Activated CD8-positive, alpha-beta memory T cell treated with anti-CD3 and anti-CD28 coated beads, Interleukin-2, amount 50 U/mL, for 4 hours (primary cell): ENCODE data around the gene KLF2.

Experiments used
- DNase-seq: peaks from one replicate; pipeline ENCODE4 v3.0.0-alpha.2; 2020

The KLF2 gene

DNA sequence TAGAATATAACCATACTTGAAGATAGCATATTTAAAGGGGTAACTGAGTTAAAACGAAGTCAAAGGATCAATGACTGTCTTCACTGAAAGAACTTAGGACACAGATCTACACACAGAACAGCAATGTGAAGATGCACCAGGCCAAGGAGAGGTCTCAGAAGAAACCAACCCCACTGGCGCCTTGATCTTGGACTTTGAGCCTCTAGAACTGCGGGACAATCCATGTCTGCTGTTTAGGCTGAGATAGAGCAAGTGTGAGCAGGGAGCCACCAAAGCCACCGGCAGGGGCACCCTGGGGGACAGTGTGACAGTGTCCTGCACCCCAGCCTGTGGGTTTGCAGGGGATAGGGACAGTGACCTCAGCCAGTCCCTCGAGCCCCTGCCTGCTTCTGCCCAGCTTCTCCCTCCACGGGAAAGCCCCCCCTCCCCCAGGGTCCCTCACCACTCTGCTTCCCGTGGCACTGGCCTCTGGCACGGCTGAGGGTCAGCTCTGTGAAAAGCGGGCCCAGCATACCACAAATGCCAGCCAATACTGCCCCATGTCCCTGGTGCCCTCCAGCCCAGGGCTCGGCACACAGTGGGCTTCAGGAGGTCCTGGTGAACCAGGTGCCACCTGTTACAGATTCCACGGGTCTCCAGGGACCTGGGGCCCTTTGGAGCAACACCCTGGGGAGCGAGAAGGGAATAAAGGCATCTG is 40.8 kb downstream of the KLF2 start:
- DNase-seq: no peak

DNA sequence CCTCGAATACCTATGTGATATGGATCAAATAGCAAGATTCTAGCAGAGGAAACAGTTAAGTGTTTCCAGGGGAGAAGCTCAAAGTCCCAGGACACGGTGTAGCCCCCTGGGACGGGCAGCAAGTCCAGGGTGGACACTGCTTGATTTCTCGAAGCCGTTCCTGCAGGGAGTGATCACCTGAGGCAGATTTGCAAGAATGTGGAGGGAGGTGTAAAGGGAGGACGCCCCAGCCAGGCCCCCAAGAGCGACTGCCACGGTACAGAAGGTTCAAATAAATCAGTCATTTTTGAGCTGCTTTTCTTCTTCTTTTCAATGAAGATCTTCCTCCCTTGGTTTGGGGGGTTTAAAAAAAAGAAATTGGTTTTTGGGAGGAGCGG is 41.4 kb downstream of the KLF2 start:
- no peak for DNase-seq

DNA sequence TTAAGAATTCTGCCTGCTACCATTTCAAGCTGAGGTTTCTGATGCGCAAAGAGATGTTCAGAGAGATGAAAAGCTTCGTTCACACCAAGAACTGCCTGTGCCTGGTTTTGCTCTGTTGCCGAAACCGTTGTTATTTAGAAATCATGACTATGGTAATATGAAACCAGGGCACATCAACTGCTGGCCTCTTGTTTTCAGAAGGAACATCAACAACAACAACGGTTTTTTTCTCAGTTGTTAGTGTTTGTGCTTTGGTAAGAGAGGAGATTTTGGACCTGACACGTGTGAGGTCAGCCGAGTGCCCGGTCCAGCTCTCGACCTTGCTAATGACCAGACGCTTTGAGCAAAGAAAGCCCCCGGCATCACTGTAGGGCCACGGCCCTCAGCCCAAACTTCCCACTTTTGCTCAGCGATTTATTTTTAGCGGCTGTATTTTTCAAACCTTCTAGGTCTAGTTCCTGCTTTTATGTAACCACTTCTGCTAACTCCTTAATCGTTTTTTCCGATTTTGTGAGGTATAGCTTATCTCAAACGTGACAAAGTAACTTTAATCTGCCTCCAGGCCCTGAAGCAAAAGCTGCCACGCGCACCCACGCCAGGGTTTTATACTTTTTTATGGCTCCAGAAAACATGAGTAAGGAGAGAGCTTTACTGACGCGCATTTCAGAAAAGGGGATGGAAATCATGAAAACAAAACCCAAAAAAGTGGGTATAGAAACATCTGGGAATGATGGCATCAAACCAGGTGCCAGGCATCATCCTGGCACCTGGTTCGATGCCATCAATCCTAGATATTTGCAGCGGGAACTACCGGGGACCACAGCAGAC is 42.0 kb downstream of the KLF2 start:
- peak; percentile 58 for DNase-seq

DNA sequence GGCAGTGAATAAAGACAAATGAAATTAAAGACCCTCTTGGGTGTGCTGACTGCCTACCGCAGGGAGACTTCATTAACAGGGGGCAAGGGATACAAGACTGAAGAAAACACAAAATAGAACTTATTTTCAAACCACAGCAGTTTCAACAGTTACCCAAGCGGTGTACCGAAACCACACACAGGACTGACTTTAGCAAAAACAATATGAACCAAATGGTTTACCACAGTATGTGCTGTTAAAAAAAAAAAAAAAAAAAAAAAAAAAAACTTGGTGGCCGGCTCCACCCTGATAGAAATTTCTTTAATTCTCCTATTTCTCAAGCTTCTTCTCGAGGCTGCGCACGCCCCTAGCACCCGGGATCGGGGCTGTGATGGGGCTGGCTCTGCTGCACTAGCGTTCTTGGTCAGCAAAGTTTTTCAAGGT is 42.6 kb downstream of the KLF2 start:
- no peak for DNase-seq

DNA sequence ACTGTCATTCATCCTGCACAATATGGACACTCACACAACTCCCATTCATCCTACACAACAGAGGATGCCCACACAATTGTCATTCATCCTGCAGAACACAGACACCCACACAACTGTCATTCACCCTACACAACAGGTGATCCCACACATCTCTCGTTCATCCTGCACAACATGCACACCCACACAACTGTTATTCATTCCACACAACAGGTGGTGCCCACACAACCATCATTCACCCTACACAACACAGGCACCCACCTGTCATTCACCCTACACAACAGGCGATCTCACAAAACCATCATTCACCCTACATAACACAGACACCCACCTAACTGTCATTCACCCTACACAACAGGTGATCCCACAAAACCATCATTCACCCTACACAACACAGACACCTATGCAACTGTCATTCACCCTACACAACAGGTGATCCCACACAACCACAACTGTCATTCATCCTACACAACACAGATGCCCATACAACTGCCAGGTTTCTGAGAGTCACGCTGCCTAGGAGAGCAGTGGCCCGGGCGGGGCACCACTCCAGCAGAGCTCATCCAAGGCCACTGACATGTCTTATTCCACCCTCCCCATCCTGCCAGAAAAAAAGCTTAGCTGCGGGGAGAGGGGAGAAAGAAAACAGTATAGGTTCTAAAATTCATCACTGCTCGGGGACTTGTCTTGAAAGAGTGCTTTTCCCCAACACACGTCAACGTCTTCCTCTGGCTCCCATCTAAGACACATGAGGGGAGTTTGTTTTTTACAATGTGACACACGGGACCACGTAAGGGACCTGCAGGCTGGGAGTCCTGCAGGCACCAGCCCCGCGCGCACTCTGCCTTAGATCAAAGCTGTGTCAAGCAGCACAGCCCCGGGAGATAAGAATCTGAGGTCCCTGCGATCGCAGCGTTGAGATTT is 44.0 kb downstream of the KLF2 start:
- DNase-seq: peak; percentile 55

DNA sequence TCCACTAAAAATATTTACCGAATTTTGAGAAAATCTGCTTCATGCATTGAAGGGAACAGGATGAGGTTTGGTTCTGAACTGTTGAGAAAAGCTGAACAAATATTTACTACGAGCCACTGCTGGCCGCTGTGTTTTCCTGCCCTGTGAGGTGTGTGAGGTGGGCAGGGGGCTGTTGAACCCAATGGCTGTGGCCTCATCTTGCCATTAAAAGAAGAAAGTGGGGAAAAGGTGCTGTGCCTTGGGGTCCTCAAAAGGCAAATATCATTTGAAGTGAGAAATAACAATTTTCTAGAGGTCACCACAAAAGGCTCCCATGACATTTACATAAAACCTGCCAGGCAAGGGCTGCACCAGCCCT is 44.7 kb downstream of the KLF2 start:
- no peak for DNase-seq

DNA sequence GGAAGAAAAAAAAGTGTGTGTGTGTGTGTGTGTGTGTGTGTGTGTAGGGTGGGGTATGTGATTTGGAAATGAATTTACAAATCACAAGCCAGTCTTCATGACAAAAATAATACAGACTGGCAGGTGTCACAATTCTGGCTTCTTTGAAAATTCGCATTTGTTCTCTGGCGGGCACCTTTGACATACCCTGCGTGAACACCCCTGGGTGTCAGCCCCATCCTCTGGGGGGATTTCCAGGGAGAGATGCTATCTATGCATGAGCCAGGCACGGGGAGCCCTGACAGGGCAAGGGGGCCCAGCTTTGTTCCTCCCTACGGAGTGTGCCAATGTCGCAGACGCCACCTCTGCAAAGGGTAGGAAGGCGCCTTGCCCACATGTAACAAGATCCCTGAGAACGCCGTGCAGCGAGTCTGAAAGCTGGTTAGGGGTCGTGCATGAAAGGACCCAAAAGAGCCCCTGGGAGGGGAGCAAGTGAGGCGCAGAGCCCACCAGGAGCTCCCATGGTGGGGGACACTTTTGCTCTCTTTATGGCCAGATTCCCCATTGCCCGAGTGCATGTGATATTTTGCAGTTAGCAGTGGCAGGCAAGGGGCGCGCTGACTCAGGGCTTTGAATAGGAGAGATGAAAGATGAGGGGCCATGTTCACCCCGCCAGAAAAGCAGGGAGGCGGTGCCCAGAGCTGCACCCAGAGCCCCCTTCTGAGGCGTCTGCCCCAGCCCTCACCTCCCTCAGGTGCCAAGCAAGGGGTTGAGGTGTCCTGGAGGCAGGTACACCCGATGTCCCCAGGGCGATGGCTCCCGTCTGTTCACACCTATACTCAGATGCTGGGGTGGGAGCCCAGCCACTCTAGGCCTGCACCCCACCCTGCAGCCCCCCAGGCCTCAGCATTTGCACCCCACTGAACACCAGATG is 45.3 kb downstream of the KLF2 start:
- DNase-seq: peak; percentile 70

DNA sequence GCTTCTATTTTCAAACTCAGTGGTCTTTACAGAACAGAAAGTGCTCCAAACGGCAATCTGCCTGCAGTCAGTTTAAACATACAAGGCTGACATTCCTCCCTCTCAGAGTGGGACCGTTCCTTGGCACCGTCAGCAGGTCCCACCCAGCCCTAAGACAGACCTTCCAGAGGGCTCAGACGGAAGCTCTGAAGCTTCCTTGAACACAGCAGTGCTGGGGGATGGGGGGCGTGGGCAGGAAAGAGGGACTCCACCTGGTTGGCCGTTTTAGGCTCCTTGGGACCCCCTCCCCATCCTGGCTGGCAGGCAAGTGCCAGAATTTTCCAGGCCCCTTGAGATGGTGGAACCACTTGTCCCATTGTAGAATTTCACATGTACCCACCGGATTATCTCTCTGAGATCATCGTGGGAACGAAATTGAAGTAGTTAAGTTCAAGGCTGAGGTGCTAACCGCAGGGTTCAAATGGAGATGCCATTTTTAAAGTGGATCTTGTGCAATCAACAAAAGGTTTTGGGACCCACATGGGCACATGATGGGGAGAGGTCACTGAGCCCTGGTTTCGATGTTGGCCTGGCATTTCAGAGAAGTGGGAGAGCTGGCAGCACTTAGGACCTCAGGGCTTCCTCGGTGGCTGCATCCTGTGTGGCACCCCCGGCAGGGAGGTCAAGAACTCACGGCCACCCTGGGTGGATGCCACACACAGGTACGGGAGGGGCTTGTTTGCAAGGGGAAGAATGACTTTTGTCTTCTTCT is 46.2 kb downstream of the KLF2 start:
- DNase-seq: no peak

DNA sequence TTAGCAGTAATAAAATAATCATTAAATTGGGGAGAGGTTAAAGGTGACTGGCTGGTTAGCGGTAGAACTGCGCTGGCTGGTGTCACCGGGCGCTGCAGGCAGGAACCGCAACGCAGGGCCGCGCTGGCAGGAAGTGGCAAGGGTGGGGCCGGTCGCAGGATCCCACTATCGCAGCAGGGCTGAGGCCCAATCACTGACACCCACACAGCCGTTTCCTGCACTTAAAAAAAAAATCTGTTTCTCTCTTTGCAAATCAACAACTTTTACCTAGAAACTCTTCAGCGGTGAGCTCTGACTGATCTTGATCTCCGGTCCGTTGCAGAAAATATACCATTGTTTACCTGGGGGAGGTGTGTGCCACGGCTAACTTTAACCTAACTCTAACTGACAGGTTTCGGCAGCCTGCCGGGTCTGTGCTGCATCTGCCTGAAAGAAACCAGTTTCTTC is 46.9 kb downstream of the KLF2 start:
- DNase-seq: peak; percentile 81

DNA sequence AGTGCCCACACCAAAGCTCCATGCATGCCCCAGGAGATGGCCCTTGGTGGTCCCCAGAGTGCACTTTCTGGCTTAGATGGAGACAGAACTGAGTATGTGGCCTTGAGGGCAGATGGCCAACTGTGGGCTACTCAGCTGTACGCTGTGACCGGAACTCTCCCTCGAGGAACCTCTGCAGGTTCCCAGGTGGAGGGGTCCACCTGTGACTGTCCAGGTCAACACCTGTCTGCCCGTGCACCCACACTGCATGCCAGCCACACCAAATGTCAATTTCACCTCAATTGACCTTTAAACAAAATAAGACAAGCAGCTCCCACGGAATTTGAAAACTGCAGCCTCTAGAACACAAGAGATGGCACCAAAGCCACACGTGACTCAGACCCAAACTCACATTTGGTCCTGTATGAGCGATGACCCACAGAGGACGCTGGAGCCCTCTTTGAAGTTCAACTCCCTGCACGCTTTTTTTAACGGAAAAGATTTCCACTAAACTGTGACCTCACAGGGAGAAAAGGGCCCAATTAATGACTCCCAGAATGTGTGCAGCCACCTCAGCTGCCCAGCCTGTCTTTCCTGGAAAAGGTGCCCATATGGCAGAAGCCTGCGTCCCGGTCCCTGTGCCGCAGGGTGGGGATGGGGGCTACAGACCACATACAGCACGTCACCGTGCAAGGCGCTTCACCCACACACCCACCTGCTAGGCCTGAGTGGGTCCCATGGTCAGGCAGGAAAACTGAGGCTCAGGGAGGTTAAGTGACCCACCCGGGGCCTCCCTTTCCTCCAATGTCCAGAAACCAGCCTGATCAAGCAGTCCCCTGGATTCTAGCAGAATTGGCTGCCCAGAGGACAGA is 47.7 kb downstream of the KLF2 start:
- no peak for DNase-seq

DNA sequence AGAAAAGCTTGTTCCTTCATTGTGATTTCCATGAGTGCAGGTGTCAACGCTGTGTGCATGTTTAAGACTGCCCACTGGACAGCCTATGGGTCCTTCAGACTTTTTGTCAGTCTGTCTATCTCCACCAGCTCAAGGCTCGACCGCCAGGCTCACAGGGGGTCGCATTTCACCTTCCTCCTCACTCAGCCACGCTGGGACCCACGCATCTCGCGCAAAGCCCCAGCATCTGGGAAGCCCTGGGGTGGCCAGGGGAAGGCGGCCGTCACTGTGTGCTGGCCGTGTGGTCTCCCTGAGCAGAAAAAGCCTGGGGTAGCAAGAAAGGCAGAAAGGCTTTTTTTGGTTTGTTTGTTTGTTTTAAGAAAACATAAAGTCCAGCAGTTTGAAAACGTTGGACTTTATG is 48.5 kb downstream of the KLF2 start:
- no peak for DNase-seq

DNA sequence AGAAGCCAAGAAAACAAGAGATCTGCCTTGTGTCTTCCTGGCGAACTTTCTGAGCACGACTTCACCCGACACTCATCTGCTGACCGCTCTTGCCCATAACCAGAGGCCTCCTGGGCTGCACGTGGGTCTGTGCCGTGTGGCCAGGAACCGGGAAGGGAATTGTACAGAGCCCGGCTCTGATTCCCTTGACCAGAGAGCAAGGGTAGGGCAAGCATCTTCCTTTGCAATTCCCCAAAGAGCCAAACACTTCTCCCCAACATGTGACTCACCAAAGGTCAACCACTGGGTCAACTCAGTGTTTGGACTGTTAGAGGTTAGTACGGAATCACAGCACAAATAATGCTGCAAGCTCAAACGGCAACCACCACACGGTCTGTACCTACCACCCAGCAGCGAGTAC is 48.9 kb downstream of the KLF2 start:
- DNase-seq: no peak

DNA sequence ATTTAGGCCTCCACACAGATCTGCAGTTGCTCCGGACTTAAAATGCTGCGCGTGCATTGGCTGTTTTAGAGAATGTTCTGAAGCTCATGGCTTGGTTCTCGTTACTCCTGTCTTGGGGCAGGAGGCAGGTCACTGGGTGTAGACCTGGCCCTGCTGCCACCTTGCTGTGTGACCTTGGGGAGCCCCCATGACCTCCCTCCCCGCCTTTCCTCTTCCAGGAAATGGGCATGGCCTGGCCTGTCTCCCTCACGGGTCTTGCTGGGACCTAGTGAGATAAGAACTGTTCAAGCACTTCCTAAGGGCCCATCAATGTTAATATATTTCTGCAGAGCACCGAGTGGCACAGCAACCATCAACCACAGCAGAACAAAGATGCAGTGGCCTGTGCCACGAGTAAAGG is 49.4 kb downstream of the KLF2 start:
- no peak for DNase-seq

DNA sequence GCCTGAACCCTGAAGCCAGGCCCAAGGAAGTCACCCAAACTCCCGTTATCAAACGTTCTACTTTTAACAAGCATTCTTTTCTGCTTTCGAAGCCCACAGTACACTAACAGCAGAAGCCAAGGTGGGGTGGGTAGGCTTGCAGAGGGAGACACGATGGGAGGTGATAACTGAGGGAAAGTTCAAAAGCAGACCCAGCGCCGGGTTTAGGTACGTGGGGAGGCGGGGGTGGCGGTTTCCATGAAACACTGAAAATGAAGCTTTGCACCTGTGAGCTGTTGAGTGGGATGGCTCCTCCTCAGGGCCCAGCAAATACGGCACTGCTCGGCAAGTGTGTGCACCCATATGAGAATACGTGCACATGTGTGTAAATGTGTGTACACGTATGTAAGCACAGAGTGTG is 49.8 kb downstream of the KLF2 start:
- no peak for DNase-seq

DNA sequence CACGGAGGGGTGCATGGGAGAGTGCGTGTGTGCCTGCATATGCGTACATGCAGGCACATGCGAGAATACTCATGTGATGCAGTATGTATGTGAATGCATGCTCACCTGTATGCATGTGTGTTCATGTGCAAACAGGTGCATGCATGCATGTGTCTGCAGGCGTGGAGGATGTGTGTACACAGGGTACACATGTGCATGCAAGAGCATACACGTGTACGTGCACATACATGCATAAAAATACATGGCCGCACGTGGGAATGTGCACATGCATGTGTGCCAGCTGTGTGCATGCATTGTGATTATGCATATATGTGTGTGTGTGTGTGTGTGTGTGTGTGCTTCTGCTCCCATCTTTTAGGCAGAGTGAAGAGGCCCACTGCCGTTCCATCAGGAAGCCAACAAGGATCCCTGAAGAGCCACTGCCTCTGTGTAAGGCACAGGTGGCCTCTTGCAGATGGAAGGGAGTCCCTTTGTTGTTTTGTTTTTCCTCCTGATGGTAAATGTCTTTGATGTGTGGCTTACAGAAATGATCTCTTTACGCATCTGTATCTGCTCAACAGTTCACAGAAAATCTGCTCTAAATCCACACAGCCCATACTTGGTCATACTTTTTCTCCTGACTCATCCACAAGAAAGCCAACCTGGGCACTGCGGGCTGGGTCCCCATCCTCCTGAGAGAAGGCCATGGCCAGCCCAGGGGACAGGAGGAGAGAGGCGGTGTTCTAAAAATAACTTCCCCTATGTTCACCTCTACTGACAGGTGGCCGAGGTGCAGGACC is 50.7 kb downstream of the KLF2 start:
- no peak for DNase-seq

DNA sequence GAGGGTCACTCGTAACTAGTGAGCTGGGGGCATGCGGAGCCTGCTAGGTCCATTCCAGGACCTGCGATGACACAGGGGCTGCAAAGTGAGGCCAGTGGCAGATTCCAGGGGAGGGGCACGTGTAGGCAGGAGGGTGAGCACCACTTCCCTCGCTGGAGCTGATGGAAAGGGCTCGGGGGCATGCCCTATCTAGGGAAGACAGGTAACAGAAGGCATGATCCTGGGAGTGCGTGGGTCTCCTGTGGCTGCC is 51.2 kb downstream of the KLF2 start:
- no peak for DNase-seq

DNA sequence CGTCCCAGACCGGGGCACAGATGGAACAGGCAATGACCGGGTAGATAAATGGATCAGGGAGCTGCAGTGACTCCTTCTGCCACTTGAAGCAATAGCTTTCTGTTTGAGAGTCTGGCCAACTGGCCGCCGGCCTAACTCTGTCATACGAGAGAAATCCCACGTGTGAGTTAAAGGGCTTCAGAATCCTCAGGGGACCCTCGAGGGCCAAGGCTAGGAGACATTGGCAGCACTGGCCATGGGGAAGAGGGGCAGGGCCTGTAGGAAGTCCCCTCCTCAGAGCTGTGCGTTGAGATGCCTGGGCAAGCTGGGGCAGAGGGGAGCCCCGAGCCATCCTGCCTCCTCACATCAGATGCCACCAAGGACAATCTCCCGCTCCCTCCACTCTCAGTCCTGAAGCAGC is 51.6 kb downstream of the KLF2 start:
- no peak for DNase-seq

DNA sequence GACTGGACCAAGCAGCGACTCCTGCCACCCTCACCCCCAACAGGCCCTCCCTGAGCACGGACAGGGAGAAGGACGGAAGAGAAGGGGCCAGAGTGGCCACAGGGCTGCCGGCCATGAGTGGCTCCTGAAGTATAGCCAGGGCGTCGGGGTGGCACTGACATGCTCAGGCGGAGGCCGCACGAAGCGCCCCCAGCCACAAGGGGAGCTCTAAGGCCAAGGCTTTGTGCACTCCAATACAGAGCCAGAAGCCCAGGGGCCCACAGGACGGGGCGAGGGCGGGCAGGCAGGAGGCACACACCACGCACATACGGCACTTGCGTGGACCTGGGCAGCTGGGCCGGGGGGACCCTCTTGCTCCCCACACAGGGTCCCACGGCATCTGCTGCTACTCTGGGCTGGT is 52.0 kb downstream of the KLF2 start:
- peak; percentile 44 for DNase-seq

DNA sequence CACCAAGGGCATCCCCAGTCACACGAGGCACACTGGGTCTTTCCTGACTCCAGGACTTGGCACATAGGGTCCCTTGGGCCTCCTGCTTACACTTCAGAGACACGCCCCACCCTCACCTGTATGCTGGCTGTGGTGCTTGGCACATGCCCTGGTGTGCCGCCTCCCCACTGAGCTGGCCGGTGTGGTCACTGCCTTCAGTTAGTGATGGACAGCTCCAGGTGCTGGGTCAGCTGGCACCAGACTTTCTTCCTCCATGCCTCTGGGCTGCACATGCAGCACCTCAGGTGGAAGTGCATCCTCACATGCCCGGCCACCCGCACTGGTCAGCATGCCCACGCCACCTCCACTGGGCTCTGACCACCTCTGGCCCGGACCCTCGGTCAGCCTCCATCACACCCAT is 52.9 kb downstream of the KLF2 start:
- DNase-seq: no peak
